ENCODE results near the gene THY1. TPM values are rescaled to one million over a fixed set of nuclear protein-coding genes. Genes with fewer than 3 reads are reported as not detected.

Gene THY1
- total RNA-seq, 1 experiment from 2014 or later: 13.7 TPM

DNA sequence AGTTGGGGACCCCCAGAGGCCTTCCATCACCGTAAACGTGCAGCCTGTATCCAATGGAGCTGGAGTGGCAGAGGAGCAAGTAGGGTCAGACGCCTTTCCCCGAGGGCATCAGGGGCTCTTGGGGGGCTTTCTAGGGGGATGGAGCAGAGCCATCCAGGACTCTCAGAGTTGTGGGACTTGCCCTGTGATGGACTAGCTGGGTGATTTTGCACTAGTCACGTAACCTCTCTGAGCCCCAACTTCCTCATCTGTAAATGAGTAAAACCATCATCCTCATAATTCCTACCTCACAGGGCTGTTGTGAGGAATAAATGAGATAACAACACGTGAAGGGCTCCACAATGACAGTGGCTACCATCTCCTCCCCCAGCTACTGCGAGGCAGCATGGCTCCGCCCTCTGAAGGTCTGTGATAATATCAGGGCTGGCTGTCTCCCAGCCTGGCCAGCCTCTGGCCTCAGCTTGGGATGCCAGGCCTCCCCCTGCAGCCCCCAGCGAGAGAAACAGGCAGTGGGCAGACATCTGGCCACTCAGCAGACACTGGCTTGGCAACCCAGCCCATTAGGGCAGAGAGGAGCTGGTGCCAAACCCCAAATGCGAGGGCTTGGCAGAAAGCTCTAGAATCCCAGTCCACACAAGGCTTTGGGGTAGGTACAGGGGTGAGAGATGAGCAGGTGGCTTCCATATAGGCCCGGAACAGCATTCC, 48.2 kb downstream of the THY1 start:
- H3K27ac ChIP-seq (ENCODE audit: low read length): no peak overlapping the region
- no peaks in the 10 kb centered on the region for H3K36me3 ChIP-seq (ENCODE audit: control insufficient read depth, insufficient read depth, low read length)
- in situ Hi-C loops (cut with HindIII; ENCODE audit: low pct_unique_long_range_greater_than_20kb, low sequenced_read_pairs) (no loop called here), intact Hi-C loops (cut with micrococcal nuclease; ENCODE audit: unreplicated experiment) (loop anchor here (5.0 kb wide), 1 partner anchor 37 kb away; no protein-coding TSS in a partner anchor)
- no peaks in the 10 kb centered on the region for H3K9me3 ChIP-seq (ENCODE audit: control insufficient read depth, insufficient read depth, low read depth, low read length)
- POLR2A ChIA-PET: no interaction called here
- CTCF ChIA-PET: interaction anchor here (0.6 to 2.3 kb wide), 7 partner anchors 14 to 100 kb away, joined by 3 to 22 read pairs (median 6); partner anchors contain the start of gene RNF26
- TF ChIP-seq, protein P1, sequence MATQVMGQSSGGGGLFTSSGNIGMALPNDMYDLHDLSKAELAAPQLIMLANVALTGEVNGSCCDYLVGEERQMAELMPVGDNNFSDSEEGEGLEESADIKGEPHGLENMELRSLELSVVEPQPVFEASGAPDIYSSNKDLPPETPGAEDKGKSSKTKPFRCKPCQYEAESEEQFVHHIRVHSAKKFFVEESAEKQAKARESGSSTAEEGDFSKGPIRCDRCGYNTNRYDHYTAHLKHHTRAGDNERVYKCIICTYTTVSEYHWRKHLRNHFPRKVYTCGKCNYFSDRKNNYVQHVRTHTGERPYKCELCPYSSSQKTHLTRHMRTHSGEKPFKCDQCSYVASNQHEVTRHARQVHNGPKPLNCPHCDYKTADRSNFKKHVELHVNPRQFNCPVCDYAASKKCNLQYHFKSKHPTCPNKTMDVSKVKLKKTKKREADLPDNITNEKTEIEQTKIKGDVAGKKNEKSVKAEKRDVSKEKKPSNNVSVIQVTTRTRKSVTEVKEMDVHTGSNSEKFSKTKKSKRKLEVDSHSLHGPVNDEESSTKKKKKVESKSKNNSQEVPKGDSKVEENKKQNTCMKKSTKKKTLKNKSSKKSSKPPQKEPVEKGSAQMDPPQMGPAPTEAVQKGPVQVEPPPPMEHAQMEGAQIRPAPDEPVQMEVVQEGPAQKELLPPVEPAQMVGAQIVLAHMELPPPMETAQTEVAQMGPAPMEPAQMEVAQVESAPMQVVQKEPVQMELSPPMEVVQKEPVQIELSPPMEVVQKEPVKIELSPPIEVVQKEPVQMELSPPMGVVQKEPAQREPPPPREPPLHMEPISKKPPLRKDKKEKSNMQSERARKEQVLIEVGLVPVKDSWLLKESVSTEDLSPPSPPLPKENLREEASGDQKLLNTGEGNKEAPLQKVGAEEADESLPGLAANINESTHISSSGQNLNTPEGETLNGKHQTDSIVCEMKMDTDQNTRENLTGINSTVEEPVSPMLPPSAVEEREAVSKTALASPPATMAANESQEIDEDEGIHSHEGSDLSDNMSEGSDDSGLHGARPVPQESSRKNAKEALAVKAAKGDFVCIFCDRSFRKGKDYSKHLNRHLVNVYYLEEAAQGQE (IDR thresholded peaks at IDR 0.05; ENCODE audit: insufficient read depth in 1 of 2, low read depth in 2 of 2, low read length in 1 of 2): no peak
- TF ChIP-seq POLR2AphosphoS5 (IDR thresholded peaks at IDR 0.05; ENCODE audit: low read depth, low read length) (no peak), TCF7L2 (IDR thresholded peaks at IDR 0.05; ENCODE audit: low read depth, low read length) (no peak), SIN3A (IDR thresholded peaks at IDR 0.05; ENCODE audit: borderline replicate concordance, insufficient read depth, low read depth, low read length) (no peak)
- TF ChIP-seq, protein P2, sequence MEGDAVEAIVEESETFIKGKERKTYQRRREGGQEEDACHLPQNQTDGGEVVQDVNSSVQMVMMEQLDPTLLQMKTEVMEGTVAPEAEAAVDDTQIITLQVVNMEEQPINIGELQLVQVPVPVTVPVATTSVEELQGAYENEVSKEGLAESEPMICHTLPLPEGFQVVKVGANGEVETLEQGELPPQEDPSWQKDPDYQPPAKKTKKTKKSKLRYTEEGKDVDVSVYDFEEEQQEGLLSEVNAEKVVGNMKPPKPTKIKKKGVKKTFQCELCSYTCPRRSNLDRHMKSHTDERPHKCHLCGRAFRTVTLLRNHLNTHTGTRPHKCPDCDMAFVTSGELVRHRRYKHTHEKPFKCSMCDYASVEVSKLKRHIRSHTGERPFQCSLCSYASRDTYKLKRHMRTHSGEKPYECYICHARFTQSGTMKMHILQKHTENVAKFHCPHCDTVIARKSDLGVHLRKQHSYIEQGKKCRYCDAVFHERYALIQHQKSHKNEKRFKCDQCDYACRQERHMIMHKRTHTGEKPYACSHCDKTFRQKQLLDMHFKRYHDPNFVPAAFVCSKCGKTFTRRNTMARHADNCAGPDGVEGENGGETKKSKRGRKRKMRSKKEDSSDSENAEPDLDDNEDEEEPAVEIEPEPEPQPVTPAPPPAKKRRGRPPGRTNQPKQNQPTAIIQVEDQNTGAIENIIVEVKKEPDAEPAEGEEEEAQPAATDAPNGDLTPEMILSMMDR (IDR thresholded peaks at IDR 0.05): no peak
- H3K27me3 ChIP-seq (ENCODE audit: control insufficient read depth, insufficient read depth, low read length): no peaks in the 10 kb centered on the region
- no peak overlapping the region for H3K4me3 ChIP-seq (ENCODE audit: low read depth in 2 of 2, low read length in 2 of 2)
- BruUV-seq (replicated peaks): no TSS peak
- H3K4me1 ChIP-seq (ENCODE audit: control insufficient read depth, insufficient read depth, low read length): peaks cover 13% of the 10 kb centered on the region
- no peak for ATAC-seq
- no peak for DNase-seq (ENCODE audit: low read depth, low spot score)

DNA sequence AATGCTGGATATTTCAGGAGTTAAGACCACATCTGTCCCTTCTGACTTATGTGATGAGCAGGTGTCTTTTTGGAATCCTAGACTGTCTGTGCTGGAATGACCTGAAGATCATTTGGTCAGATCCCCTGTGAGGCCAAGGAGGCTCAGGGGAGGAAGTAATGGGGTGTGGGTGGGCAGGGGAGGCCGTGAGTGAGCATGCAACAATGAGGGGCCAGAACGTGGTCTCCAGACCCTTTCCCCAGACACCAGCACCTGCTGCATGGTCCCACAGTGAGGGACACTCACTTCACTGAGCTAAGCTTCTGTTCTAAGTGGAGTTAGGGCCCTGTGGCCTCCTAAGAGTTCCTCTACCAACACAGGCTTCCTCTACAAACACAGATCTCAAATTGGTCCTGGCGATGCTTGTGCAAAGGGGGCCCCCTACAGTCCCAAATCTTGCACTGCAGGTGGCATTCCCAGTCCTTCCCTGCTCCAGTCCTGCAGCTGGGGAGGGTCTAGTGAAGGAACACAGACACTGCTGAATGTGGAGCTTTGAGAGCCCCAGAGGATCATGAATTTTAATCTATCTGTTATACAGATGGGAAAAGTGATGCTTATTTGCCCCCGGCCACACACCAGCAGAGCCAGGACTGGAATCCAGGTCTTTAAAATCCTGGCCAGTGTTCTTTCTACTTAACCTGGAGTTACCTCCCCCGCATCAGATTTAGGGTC, 48.9 kb downstream of the THY1 start:
- POLR2A ChIA-PET: interaction anchor here (0.5 kb wide), 1 partner anchor 465 kb away, joined by 3 read pairs; no protein-coding TSS in a partner anchor

More for the DNA sequence above, 48.9 kb downstream of the THY1 start:
- BruUV-seq (replicated peaks): no TSS peak
- CTCF ChIA-PET: interaction anchor here (0.6 to 2.3 kb wide), 10 partner anchors 14 to 100 kb away, joined by 3 to 22 read pairs (median 4); partner anchors contain the start of gene RNF26
- Histone ChIP-seq H3K27me3 (ENCODE audit: control insufficient read depth, insufficient read depth, low read length) (no peaks in the 10 kb centered on the region), H3K36me3 (ENCODE audit: control insufficient read depth, insufficient read depth, low read length) (no peaks in the 10 kb centered on the region), H3K4me3 (ENCODE audit: low read depth in 2 of 2, low read length in 2 of 2) (no peak overlapping the region), H3K9me3 (ENCODE audit: control insufficient read depth, insufficient read depth, low read depth, low read length) (no peaks in the 10 kb centered on the region), H3K4me1 (ENCODE audit: control insufficient read depth, insufficient read depth, low read length) (peaks cover 13% of the 10 kb centered on the region), H3K27ac (ENCODE audit: low read length) (no peak overlapping the region)
- peak; percentile 55 for DNase-seq (ENCODE audit: low read depth, low spot score)
- TF ChIP-seq SIN3A (IDR thresholded peaks at IDR 0.05; ENCODE audit: borderline replicate concordance, insufficient read depth, low read depth, low read length): no peak
- TF ChIP-seq TCF7L2 (IDR thresholded peaks at IDR 0.05; ENCODE audit: low read depth, low read length): no peak
- TF ChIP-seq POLR2AphosphoS5 (IDR thresholded peaks at IDR 0.05; ENCODE audit: low read depth, low read length): no peak
- TF ChIP-seq, protein P1 (IDR thresholded peaks at IDR 0.05; ENCODE audit: insufficient read depth in 1 of 2, low read depth in 2 of 2, low read length in 1 of 2): no peak
- TF ChIP-seq, protein P2 (IDR thresholded peaks at IDR 0.05): peak; percentile 98
- in situ Hi-C loops (cut with HindIII; ENCODE audit: low pct_unique_long_range_greater_than_20kb, low sequenced_read_pairs) (no loop called here), intact Hi-C loops (cut with micrococcal nuclease; ENCODE audit: unreplicated experiment) (loop anchor here (5.0 kb wide), 1 partner anchor 37 kb away; no protein-coding TSS in a partner anchor)
- peak; percentile 83 for ATAC-seq
